Left lobe of liver (tissue), 2 donors: ENCODE results near the gene PC. TPM values are rescaled to one million over a fixed set of nuclear protein-coding genes. Genes with fewer than 3 reads are reported as not detected.

ENCODE experiments used
- ATAC-seq: fragments of 200-7000 bp; cut with Tn5 transposase; one replicate; pipeline ENCODE4 v1.9.1; 2020; ENCODE audit warnings: mild to moderate bottlenecking, moderate library complexity
- DNase-seq: peaks from one replicate; pipeline ENCODE4 v3.0.0-alpha.2; 2020; ENCODE audit warnings: low spot score
- total RNA-seq: library from RNA; stranded (reverse); gene quantifications from one replicate; pipeline ENCODE4 v1.2.1, GENCODE V29; 2021
- donor health status: DM: no; HTN: no; CAD: no; lungs with moderate emphysema.
- donor health status: DM: no; HTN: yes; CAD: no.

PC gene
- total RNA-seq, 1 donor from 2014 or later = 392 TPM

- DNase-seq = no peak
- peak; percentile 28 for ATAC-seq
Observed at GRCh38 chr11:66886671-66887221, 71.4 kb downstream of the PC start.

- DNase-seq = no peak
- ATAC-seq = no peak
Observed at GRCh38 chr11:66885950-66886440, 72.2 kb downstream of the PC start.

DNA sequence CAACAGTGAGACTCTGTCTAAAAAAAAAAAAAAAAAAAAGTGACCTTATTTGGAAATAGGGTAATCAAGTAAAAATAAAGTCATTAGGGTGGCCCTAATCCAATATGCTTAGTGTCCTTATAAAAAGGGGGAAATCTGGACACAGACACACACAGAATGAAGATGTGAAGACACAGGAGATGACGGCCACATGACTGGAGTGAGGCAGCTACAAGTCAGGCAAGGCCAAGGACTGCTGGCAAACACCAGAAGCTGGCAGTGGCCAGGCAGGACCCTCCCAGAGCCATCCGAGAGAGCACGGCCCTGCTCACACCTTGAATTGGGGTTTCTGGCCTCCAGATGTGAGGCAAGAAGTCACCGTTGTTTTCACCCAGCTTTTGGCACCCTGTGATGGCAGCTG lies 72.7 kb downstream of the PC start:
- ATAC-seq (no peak), DNase-seq (no peak)

- DNase-seq (no peak), ATAC-seq (no peak)
Observed at GRCh38 chr11:66884443-66884842, 73.7 kb downstream of the PC start.

- ATAC-seq = peak; percentile 5
Observed at GRCh38 chr11:66883016-66883965, 74.9 kb downstream of the PC start.

GRCh38 chr11:66882561-66883015 lies 75.6 kb downstream of the PC start:
- peak; percentile 58 for ATAC-seq

More at GRCh38 chr11:66883016-66883965, 74.9 kb downstream of the PC start:
- DNase-seq = no peak

DNA sequence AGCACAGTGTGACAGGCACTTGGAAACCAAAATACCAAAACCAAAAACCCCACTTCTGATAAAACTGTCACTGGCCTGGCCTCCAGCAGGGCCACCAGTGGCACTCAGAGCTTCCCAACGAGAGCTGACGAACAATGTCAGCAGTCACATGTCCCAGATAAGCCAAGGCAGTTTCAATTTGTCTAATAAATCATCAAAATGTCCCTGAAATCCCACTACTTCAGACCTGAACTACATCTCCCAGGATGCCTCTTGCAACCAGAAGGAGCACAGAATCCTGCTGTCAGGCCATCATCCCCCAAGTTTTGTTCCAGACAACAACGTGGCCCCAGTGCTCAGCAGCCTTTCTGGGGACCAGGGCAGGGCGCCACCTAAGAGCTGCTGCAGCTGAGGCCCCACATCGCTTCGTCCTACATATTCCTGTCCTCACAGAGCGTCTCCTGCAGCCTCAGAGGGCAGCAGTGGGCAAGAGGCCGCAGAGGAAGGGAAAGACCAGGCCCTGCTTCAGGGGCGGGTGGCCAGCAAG lies 76.2 kb downstream of the PC start:
- no peak for DNase-seq
- no peak for ATAC-seq

More at GRCh38 chr11:66882561-66883015, 75.6 kb downstream of the PC start:
- DNase-seq = no peak

- no peak for DNase-seq
- ATAC-seq = no peak
Observed at GRCh38 chr11:66881451-66881835, 76.7 kb downstream of the PC start.

- no peak for DNase-seq
- no peak for ATAC-seq
Observed at GRCh38 chr11:66880496-66881450, 77.4 kb downstream of the PC start.

- DNase-seq (no peak), ATAC-seq (no peak)
Observed at GRCh38 chr11:66879999-66880398, 78.2 kb downstream of the PC start.

- DNase-seq = no peak
Observed at GRCh38 chr11:66879583-66879982, 78.6 kb downstream of the PC start.

DNA sequence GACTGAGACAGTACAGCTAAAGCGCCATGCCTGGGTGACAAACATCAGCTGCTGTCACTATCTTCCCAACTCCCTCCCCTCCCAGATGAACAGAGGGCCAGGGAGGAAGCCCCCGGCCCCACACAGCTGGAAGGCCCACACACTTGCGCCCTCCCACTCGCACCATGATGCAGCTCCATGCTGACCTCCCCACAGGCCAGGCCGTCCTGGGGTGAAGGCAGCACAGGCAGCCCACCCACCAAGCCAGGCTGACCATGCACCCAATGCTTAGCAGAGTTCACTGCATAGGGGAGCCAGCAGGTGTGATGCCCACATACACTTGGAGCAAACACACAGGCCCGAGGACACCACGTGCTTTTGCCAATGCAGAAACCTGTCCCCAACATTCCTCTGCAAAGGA lies 79.2 kb downstream of the PC start:
- ATAC-seq (peak; percentile 1), DNase-seq (no peak)

More at GRCh38 chr11:66879583-66879982, 78.6 kb downstream of the PC start:
- no peak for ATAC-seq

DNA sequence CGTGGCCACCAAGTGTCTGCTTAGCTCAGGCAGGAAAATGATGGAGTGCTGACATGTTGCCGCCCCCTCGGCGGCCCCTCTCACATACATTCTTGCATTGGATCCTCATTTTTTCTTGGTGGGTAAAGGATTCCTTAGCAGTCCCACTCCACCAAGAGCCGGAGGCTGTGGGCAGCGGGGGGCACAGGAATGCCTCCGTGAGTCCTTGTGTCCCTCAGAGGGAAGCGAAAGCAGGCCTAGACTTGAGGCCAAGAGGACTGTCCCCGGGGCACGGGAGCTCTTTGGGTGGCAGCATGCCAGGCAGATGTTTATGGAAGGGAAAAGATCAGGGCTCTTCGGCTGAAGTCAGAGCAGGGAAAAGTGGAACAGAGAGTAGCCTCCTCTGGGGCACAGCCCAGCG lies 79.7 kb downstream of the PC start:
- ATAC-seq (peak; percentile 66), DNase-seq (peak; percentile 83)

GRCh38 chr11:66877588-66878385 lies 80.4 kb downstream of the PC start:
- ATAC-seq (no peak), DNase-seq (no peak)

DNA sequence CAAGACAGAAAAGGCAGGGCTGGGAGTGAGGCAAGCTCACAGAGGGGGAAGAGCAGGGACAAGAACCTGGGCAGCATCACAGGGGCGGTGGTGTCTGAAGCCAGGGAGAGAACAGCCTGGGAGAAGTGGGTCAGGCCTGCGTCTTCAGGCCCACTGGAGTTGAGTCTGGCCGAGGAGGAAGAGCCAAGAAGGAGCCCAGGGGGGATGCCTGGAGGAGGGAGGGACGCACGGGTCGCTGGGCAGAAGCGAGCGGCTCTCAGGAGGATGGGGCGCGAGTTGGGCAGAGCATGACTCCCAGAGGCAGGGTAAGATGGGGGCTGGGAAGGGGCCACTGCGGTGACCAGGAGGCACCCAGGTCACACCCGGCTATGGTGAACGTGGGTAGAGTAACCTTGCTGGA lies 82.8 kb downstream of the PC start:
- ATAC-seq (no peak), DNase-seq (no peak)

DNA sequence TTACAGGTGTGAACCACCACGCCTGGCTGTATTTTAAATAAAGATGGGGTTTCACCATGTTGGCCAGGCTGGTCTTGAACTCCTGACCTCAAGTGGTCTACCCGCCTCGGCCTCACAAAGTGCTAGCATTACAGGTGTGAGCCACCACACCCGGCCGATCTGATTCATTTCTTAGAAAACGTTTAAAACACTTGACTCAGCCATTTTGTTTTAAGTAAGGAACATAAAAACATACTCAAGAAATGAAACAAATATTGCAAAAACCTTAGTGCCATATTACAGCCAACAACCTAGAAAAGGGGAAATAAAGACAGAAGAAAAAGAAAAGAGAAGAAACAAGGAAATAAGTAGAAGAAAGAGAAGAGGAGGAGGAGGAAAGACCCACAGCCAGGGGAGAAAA lies 84.0 kb downstream of the PC start:
- DNase-seq (no peak), ATAC-seq (no peak)

GRCh38 chr11:66871521-66871901 lies 86.7 kb downstream of the PC start:
- no peak for ATAC-seq
- DNase-seq = no peak

- ATAC-seq (no peak), DNase-seq (peak; percentile 45)
Observed at GRCh38 chr11:66870616-66871520, 87.3 kb downstream of the PC start.

- DNase-seq (no peak), ATAC-seq (no peak)
Observed at GRCh38 chr11:66870131-66870530, 88.1 kb downstream of the PC start.
